ENCODE data around the gene C10orf62. TPM values are rescaled to one million over a fixed set of nuclear protein-coding genes. Genes with fewer than 3 reads are reported as not detected.

C10orf62 gene
- total RNA-seq, 2 donors from 2014 or later: not detected

GRCh38 chr10:97600616-97601015, 11.1 kb downstream of the C10orf62 start:
- Mint-ChIP-seq H3K27ac (no peak overlapping the region), H3K27me3 (ENCODE audit: low read depth) (no peaks in the 10 kb centered on the region), H3K4me1 (ENCODE audit: low read depth) (no peaks in the 10 kb centered on the region)

GRCh38 chr10:97601268-97602215, 12.0 kb downstream of the C10orf62 start:
- Mint-ChIP-seq H3K4me3 (no peak overlapping the region), H3K27me3 (ENCODE audit: low read depth) (no peaks in the 10 kb centered on the region), H3K27ac (no peak overlapping the region), H3K4me1 (ENCODE audit: low read depth) (no peaks in the 10 kb centered on the region), H3K36me3 (ENCODE audit: insufficient read depth in 2 of 2) (no peaks in the 10 kb centered on the region), H3K9me3 (no peaks in the 10 kb centered on the region)
- DNase-seq (no peak), ATAC-seq (replicated peaks in 1 of 2) (no peak)

More at GRCh38 chr10:97600616-97601015, 11.1 kb downstream of the C10orf62 start:
- Mint-ChIP-seq H3K4me3 (no peak overlapping the region), H3K36me3 (ENCODE audit: insufficient read depth in 2 of 2) (no peaks in the 10 kb centered on the region), H3K9me3 (no peaks in the 10 kb centered on the region)
- no peak for DNase-seq
- ATAC-seq (replicated peaks in 1 of 2): no peak

- Mint-ChIP-seq H3K36me3 (ENCODE audit: insufficient read depth in 2 of 2) (no peaks in the 10 kb centered on the region), H3K4me3 (no peak overlapping the region), H3K4me1 (ENCODE audit: low read depth) (no peaks in the 10 kb centered on the region), H3K27ac (no peak overlapping the region), H3K9me3 (no peaks in the 10 kb centered on the region), H3K27me3 (ENCODE audit: low read depth) (no peaks in the 10 kb centered on the region)
- ATAC-seq (replicated peaks in 1 of 2): no peak
- no peak for DNase-seq
These were observed 17.6 kb downstream of the C10orf62 start for GRCh38 chr10:97607095-97607636.

GRCh38 chr10:97608991-97609561, 19.6 kb downstream of the C10orf62 start:
- H3K36me3 Mint-ChIP-seq (ENCODE audit: insufficient read depth in 2 of 2): no peaks in the 10 kb centered on the region
- no peaks in the 10 kb centered on the region for H3K9me3 Mint-ChIP-seq
- no peaks in the 10 kb centered on the region for H3K4me1 Mint-ChIP-seq (ENCODE audit: low read depth)
- no peaks in the 10 kb centered on the region for H3K27me3 Mint-ChIP-seq (ENCODE audit: low read depth)
- H3K27ac Mint-ChIP-seq: no peak overlapping the region
- DNase-seq (no peak), ATAC-seq (replicated peaks in 1 of 2) (no peak)
- H3K4me3 Mint-ChIP-seq: no peak overlapping the region

GRCh38 chr10:97611473-97611872, 22.0 kb downstream of the C10orf62 start:
- H3K27ac Mint-ChIP-seq: no peak overlapping the region
- no peaks in the 10 kb centered on the region for H3K9me3 Mint-ChIP-seq
- DNase-seq (no peak), ATAC-seq (replicated peaks in 1 of 2) (no peak)
- H3K4me1 Mint-ChIP-seq (ENCODE audit: low read depth): no peaks in the 10 kb centered on the region
- no peaks in the 10 kb centered on the region for H3K27me3 Mint-ChIP-seq (ENCODE audit: low read depth)
- no peaks in the 10 kb centered on the region for H3K36me3 Mint-ChIP-seq (ENCODE audit: insufficient read depth in 2 of 2)
- H3K4me3 Mint-ChIP-seq: no peak overlapping the region

GRCh38 chr10:97612386-97612785, 22.9 kb downstream of the C10orf62 start:
- H3K36me3 Mint-ChIP-seq (ENCODE audit: insufficient read depth in 2 of 2): no peaks in the 10 kb centered on the region
- DNase-seq: no peak
- H3K9me3 Mint-ChIP-seq: no peaks in the 10 kb centered on the region
- no peak overlapping the region for H3K27ac Mint-ChIP-seq
- H3K27me3 Mint-ChIP-seq (ENCODE audit: low read depth): no peaks in the 10 kb centered on the region
- no peak overlapping the region for H3K4me3 Mint-ChIP-seq
- ATAC-seq (replicated peaks in 1 of 2): peak in 1 of 2 donors; percentile 32
- H3K4me1 Mint-ChIP-seq (ENCODE audit: low read depth): no peaks in the 10 kb centered on the region

GRCh38 chr10:97618285-97618684, 28.8 kb downstream of the C10orf62 start:
- H3K4me1 Mint-ChIP-seq (ENCODE audit: low read depth): no peaks in the 10 kb centered on the region
- H3K27me3 Mint-ChIP-seq (ENCODE audit: low read depth): no peaks in the 10 kb centered on the region
- ATAC-seq (replicated peaks in 1 of 2) (no peak), DNase-seq (no peak)
- H3K36me3 Mint-ChIP-seq (ENCODE audit: insufficient read depth in 2 of 2): no peaks in the 10 kb centered on the region
- H3K9me3 Mint-ChIP-seq: no peaks in the 10 kb centered on the region
- no peak overlapping the region for H3K27ac Mint-ChIP-seq
- no peak overlapping the region for H3K4me3 Mint-ChIP-seq

- Mint-ChIP-seq H3K4me1 (ENCODE audit: low read depth) (no peaks in the 10 kb centered on the region), H3K9me3 (no peaks in the 10 kb centered on the region), H3K27me3 (ENCODE audit: low read depth) (no peaks in the 10 kb centered on the region), H3K36me3 (ENCODE audit: insufficient read depth in 2 of 2) (no peaks in the 10 kb centered on the region), H3K27ac (no peak overlapping the region), H3K4me3 (no peak overlapping the region)
- ATAC-seq (replicated peaks in 1 of 2) (no peak), DNase-seq (no peak)
These were observed 29.2 kb downstream of the C10orf62 start for GRCh38 chr10:97618733-97619132.

- no peaks in the 10 kb centered on the region for H3K36me3 Mint-ChIP-seq (ENCODE audit: insufficient read depth in 2 of 2)
- no peaks in the 10 kb centered on the region for H3K9me3 Mint-ChIP-seq
- DNase-seq (no peak), ATAC-seq (replicated peaks in 1 of 2) (no peak)
- no peaks in the 10 kb centered on the region for H3K4me1 Mint-ChIP-seq (ENCODE audit: low read depth)
- H3K27me3 Mint-ChIP-seq (ENCODE audit: low read depth): no peaks in the 10 kb centered on the region
- H3K4me3 Mint-ChIP-seq: no peak overlapping the region
- no peak overlapping the region for H3K27ac Mint-ChIP-seq
These were observed 33.8 kb downstream of the C10orf62 start for GRCh38 chr10:97623277-97623676.

GRCh38 chr10:97627731-97628130, 38.2 kb downstream of the C10orf62 start:
- Mint-ChIP-seq H3K36me3 (ENCODE audit: insufficient read depth in 2 of 2) (no peaks in the 10 kb centered on the region), H3K4me3 (no peak overlapping the region), H3K9me3 (no peaks in the 10 kb centered on the region), H3K4me1 (ENCODE audit: low read depth) (peaks cover 6% of the 10 kb centered on the region), H3K27me3 (ENCODE audit: low read depth) (no peaks in the 10 kb centered on the region), H3K27ac (no peak overlapping the region)
- DNase-seq: no peak
- no peak for ATAC-seq (replicated peaks in 1 of 2)

- Mint-ChIP-seq H3K27ac (no peak overlapping the region), H3K4me3 (no peak overlapping the region), H3K27me3 (ENCODE audit: low read depth) (no peaks in the 10 kb centered on the region), H3K9me3 (no peaks in the 10 kb centered on the region), H3K36me3 (ENCODE audit: insufficient read depth in 2 of 2) (peaks cover 1% of the 10 kb centered on the region in 2 donors), H3K4me1 (ENCODE audit: low read depth) (peaks cover 11% of the 10 kb centered on the region)
- no peak for ATAC-seq (replicated peaks in 1 of 2)
- no peak for DNase-seq
These were observed 38.7 kb downstream of the C10orf62 start for GRCh38 chr10:97628228-97628627.

- Mint-ChIP-seq H3K27ac (no peak overlapping the region), H3K4me3 (no peak overlapping the region), H3K4me1 (ENCODE audit: low read depth) (peaks cover 21% of the 10 kb centered on the region), H3K27me3 (ENCODE audit: low read depth) (no peaks in the 10 kb centered on the region), H3K9me3 (no peaks in the 10 kb centered on the region), H3K36me3 (ENCODE audit: insufficient read depth in 2 of 2) (peaks cover 2% of the 10 kb centered on the region in 2 donors)
- ATAC-seq (replicated peaks in 1 of 2) (no peak), DNase-seq (peak in 1 of 2 donors; percentile 7)
These were observed 39.8 kb downstream of the C10orf62 start for GRCh38 chr10:97629289-97629688.

- H3K27me3 Mint-ChIP-seq (ENCODE audit: low read depth): no peaks in the 10 kb centered on the region
- H3K36me3 Mint-ChIP-seq (ENCODE audit: insufficient read depth in 2 of 2): peaks cover 2% of the 10 kb centered on the region in 2 donors
- H3K4me1 Mint-ChIP-seq (ENCODE audit: low read depth): peaks cover 21% of the 10 kb centered on the region
- H3K9me3 Mint-ChIP-seq: no peaks in the 10 kb centered on the region
- no peak for ATAC-seq (replicated peaks in 1 of 2)
- H3K4me3 Mint-ChIP-seq: no peak overlapping the region
- DNase-seq: no peak
- no peak overlapping the region for H3K27ac Mint-ChIP-seq
These were observed 41.6 kb downstream of the C10orf62 start for GRCh38 chr10:97631098-97631497.

Data from activated T-cell treated with anti-CD3 and anti-CD28 coated beads, Interleukin-2, amount 50 U/mL, for 72 hours (primary cell).